SK-N-MC (cell line): ENCODE measurements around the gene OTOS.

Experiments
- EZH2 ChIP-seq: fragments of 200-600 bp; sonication (generic); IDR thresholded peaks from one replicate; pipeline ENCODE4 v1.6.1; 2017; ENCODE audit warnings: antibody characterized with exemption
- FOXP2 ChIP-seq: optimal IDR thresholded peaks from 2 replicates; pipeline ENCODE3; 2011; ENCODE audit warnings: mild to moderate bottlenecking, moderate library complexity; ENCODE audit not compliant: insufficient read depth; ENCODE audit errors: extremely low read length, control extremely low read depth
- POLR2AphosphoS5 ChIP-seq: IDR thresholded peaks from 2 replicates; pipeline ENCODE4 v1.6.1; 2012; ENCODE audit warnings: mild to moderate bottlenecking, low read depth, low read length, borderline replicate concordance

DNA sequence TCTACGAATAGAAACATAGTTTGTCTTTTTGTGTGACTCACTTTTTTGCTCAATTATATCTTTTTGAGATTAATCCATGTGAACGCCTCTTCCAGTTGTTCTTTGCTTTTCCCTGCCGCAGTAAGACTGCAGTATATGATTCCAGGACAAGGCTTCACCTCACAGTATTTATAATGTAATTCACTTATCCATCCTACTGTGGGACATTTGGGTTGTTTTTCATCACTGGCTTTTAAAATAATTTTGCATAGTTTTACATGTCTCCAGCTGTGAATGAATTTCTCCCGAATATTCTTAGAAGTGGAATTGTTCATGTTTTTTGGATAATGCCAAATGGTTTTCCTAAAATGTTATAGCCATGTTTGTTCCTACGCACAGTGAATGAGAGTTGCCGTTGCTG lies 26.2 kb downstream of the OTOS start:
- no peak for TF ChIP-seq POLR2AphosphoS5
- no peak for TF ChIP-seq EZH2
- no peak for TF ChIP-seq FOXP2
